Stimulated activated CD8-positive, alpha-beta memory T cell treated with anti-CD3 and anti-CD28 coated beads, Interleukin-4, amount 100 ng/mL, for 48 hours (primary cell): ENCODE results near the gene PTPRN2.

ENCODE experiments used
- DNase-seq: peaks from one replicate; pipeline ENCODE4 v3.0.0-alpha.2; 2020

Gene PTPRN2

GRCh38 chr7:158486919-158487318, 100.7 kb downstream of the PTPRN2 start:
- DNase-seq, result no peak

- no peak for DNase-seq
Observed at GRCh38 chr7:158484801-158485531, 102.7 kb downstream of the PTPRN2 start.

- DNase-seq, result no peak
Observed at GRCh38 chr7:158482480-158482879, 105.1 kb downstream of the PTPRN2 start.

- no peak for DNase-seq
Observed at GRCh38 chr7:158479664-158480025, 108.0 kb downstream of the PTPRN2 start.

- no peak for DNase-seq
Observed at GRCh38 chr7:158479021-158479663, 108.5 kb downstream of the PTPRN2 start.

GRCh38 chr7:158477866-158478265, 109.8 kb downstream of the PTPRN2 start:
- DNase-seq, result no peak

- no peak for DNase-seq
Observed at GRCh38 chr7:158476331-158476932, 111.2 kb downstream of the PTPRN2 start.

GRCh38 chr7:158475679-158476052, 112.0 kb downstream of the PTPRN2 start:
- DNase-seq, result no peak

GRCh38 chr7:158475036-158475678, 112.5 kb downstream of the PTPRN2 start:
- no peak for DNase-seq

GRCh38 chr7:158474488-158474887, 113.1 kb downstream of the PTPRN2 start:
- no peak for DNase-seq

- no peak for DNase-seq
Observed at GRCh38 chr7:158473946-158474345, 113.7 kb downstream of the PTPRN2 start.

- no peak for DNase-seq
Observed at GRCh38 chr7:158473221-158473620, 114.4 kb downstream of the PTPRN2 start.

- no peak for DNase-seq
Observed at GRCh38 chr7:158472596-158472995, 115.0 kb downstream of the PTPRN2 start.

GRCh38 chr7:158471716-158472115, 115.9 kb downstream of the PTPRN2 start:
- no peak for DNase-seq

- DNase-seq, result no peak
Observed at GRCh38 chr7:158470336-158470735, 117.3 kb downstream of the PTPRN2 start.

GRCh38 chr7:158469396-158470051, 118.1 kb downstream of the PTPRN2 start:
- no peak for DNase-seq

GRCh38 chr7:158468700-158469296, 118.8 kb downstream of the PTPRN2 start:
- no peak for DNase-seq

GRCh38 chr7:158468181-158468580, 119.4 kb downstream of the PTPRN2 start:
- no peak for DNase-seq

GRCh38 chr7:158467562-158467961, 120.1 kb downstream of the PTPRN2 start:
- no peak for DNase-seq

GRCh38 chr7:158463317-158463716, 124.3 kb downstream of the PTPRN2 start:
- no peak for DNase-seq

- no peak for DNase-seq
Observed at GRCh38 chr7:158461824-158462223, 125.8 kb downstream of the PTPRN2 start.

GRCh38 chr7:158460665-158461064, 127.0 kb downstream of the PTPRN2 start:
- DNase-seq, result no peak
